Measurements from ENCODE around the gene EHD4.

Gene EHD4

DNA sequence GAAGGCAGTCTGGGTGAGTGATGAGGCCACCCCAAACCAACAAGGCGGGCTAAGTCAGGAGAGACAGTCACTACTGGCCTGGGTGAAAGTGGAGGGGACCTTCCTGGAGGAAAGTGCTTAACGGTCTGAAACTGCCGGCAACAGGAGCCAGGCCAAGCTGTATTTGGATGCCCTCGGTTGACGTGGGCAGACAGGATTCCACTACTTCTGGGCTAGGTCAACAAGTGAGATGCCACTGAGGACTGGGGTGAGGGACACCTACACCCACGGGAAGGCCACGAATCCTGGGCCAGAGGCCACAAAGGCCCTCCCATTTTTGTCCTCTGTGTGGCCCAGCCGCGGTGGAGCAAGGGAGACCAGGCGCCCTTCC is 90.8 kb downstream of the EHD4 start:
- H3K36me3 ChIP-seq (ENCODE audit: insufficient read depth): no peaks in the 10 kb centered on the region
- TF ChIP-seq, protein P1, sequence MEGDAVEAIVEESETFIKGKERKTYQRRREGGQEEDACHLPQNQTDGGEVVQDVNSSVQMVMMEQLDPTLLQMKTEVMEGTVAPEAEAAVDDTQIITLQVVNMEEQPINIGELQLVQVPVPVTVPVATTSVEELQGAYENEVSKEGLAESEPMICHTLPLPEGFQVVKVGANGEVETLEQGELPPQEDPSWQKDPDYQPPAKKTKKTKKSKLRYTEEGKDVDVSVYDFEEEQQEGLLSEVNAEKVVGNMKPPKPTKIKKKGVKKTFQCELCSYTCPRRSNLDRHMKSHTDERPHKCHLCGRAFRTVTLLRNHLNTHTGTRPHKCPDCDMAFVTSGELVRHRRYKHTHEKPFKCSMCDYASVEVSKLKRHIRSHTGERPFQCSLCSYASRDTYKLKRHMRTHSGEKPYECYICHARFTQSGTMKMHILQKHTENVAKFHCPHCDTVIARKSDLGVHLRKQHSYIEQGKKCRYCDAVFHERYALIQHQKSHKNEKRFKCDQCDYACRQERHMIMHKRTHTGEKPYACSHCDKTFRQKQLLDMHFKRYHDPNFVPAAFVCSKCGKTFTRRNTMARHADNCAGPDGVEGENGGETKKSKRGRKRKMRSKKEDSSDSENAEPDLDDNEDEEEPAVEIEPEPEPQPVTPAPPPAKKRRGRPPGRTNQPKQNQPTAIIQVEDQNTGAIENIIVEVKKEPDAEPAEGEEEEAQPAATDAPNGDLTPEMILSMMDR (conservative IDR thresholded peaks at IDR 0.05; ENCODE audit: low read depth, low read length): no peak
- no peaks in the 10 kb centered on the region for H3K27me3 ChIP-seq (ENCODE audit: insufficient read depth, low read depth)
- no peak overlapping the region for H2AFZ ChIP-seq (ENCODE audit: low read depth)
- H4K20me1 ChIP-seq (ENCODE audit: insufficient read depth): no peaks in the 10 kb centered on the region
- no peak overlapping the region for H3K9ac ChIP-seq
- no peak overlapping the region for H3K27ac ChIP-seq
- H3K4me1 ChIP-seq (ENCODE audit: low read depth, poor library complexity, severe bottlenecking): no peaks in the 10 kb centered on the region
- no peak overlapping the region for H3K4me2 ChIP-seq
- no peaks in the 10 kb centered on the region for H3K79me2 ChIP-seq (ENCODE audit: insufficient read depth, low read depth)
- no peak overlapping the region for H3K4me3 ChIP-seq (IDR thresholded peaks at IDR 0.05; ENCODE audit: insufficient read depth, low read depth, low read length)

DNA sequence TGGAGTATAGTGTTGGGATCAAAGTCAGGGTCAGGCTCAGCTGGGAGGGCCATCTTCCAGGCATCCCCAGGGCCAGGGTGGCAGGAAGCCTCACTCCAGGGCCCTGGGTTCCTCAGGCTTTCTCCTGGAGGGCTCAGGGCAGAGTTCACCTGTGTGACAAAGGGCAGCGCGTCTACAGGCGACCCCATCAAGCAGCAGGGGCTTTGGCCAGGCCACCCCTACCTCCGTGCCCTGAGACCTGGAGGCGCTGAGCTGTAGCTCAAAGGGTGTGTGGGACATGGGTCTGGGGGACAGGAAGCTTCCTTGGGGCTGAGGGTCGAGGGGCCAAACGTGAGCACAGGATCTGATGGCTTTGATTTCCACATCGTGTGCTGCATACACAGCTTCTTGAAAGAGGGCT is 91.3 kb downstream of the EHD4 start:
- Histone ChIP-seq H4K20me1 (ENCODE audit: insufficient read depth) (no peaks in the 10 kb centered on the region), H3K27ac (no peak overlapping the region), H3K27me3 (ENCODE audit: insufficient read depth, low read depth) (no peaks in the 10 kb centered on the region), H3K79me2 (ENCODE audit: insufficient read depth, low read depth) (no peaks in the 10 kb centered on the region), H3K9ac (no peak overlapping the region), H2AFZ (ENCODE audit: low read depth) (no peak overlapping the region), H3K36me3 (ENCODE audit: insufficient read depth) (no peaks in the 10 kb centered on the region), H3K4me2 (no peak overlapping the region), H3K4me1 (ENCODE audit: low read depth, poor library complexity, severe bottlenecking) (no peaks in the 10 kb centered on the region), H3K4me3 (IDR thresholded peaks at IDR 0.05; ENCODE audit: insufficient read depth, low read depth, low read length) (no peak overlapping the region)
- TF ChIP-seq, protein P1 (conservative IDR thresholded peaks at IDR 0.05; ENCODE audit: low read depth, low read length): no peak

DNA sequence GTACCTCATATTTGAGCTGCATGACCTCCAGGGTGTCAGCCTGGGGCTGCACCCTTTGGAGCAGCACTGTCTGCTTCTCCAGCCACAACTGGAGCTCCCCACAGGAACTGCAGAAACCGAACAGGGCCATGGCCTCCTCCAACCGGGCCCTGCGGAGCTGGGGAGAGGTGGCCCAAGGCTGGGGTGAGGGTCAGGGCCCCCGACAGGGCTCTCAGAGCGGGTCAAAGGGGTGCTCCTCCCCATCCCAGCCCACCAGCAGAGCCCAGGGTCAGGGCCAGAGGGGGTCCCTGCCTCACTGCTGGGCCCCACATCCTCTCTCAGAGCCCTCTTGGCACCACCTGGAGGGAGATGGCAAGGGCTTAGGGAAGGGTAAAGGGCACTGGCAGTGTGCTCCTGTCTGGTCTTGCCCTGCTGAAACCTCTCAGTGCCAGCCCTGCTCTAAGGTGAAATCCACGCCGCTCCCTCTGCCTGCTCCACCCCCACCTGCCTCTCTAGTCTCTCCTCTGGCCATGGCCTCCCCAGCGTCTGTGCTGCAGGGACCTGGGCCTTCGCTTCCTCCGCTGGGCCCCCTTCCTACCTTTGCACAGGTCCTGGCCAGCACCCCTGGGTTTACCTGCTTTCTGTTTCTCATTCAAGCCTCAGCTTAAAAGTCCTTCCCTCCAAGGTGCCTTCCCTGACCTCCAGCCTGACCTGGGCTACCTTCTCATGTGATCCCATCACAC is 92.0 kb downstream of the EHD4 start:
- Histone ChIP-seq H4K20me1 (ENCODE audit: insufficient read depth) (no peaks in the 10 kb centered on the region), H3K27ac (no peak overlapping the region), H3K9ac (no peak overlapping the region), H3K4me1 (ENCODE audit: low read depth, poor library complexity, severe bottlenecking) (no peaks in the 10 kb centered on the region), H3K4me2 (no peak overlapping the region), H3K27me3 (ENCODE audit: insufficient read depth, low read depth) (no peaks in the 10 kb centered on the region; the same call in 1 of the 2 replicates), H3K79me2 (ENCODE audit: insufficient read depth, low read depth) (no peaks in the 10 kb centered on the region), H2AFZ (ENCODE audit: low read depth) (no peak overlapping the region), H3K36me3 (ENCODE audit: insufficient read depth) (no peaks in the 10 kb centered on the region), H3K4me3 (IDR thresholded peaks at IDR 0.05; ENCODE audit: insufficient read depth, low read depth, low read length) (no peak overlapping the region)
- TF ChIP-seq, protein P1 (conservative IDR thresholded peaks at IDR 0.05; ENCODE audit: low read depth, low read length): no peak

DNA sequence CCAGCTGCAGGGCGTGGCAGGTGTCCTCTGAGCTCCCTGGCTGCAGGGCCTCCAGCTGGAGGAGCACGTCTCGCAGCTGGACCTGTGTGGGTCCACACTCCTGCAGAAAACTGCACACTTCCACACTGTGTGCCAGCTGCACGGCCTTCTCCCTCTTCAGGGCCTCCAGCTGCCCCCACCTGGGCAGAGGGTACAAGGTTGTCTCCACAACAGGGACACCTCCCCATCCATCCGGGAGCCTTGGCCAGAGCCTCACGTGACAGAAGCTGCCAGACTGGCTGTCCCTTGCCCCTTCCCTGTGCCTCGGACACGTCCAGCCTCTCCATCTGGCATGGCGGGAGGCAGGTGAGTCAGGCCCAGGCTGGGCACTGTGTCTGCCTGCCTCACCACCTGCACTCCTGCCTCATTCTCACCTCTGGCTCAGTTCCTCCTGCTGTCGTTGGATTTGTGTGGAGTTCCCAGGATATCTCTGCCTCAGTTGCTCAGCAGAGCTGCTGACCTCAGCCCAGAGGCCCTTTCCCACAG is 93.0 kb downstream of the EHD4 start:
- Histone ChIP-seq H3K9ac (no peak overlapping the region), H3K27me3 (ENCODE audit: insufficient read depth, low read depth) (peaks cover 5% of the 10 kb centered on the region; the same call in 1 of the 2 replicates), H3K4me3 (IDR thresholded peaks at IDR 0.05; ENCODE audit: insufficient read depth, low read depth, low read length) (no peak overlapping the region), H3K27ac (no peak overlapping the region), H3K4me2 (no peak overlapping the region), H2AFZ (ENCODE audit: low read depth) (no peak overlapping the region), H3K36me3 (ENCODE audit: insufficient read depth) (no peaks in the 10 kb centered on the region), H3K4me1 (ENCODE audit: low read depth, poor library complexity, severe bottlenecking) (no peaks in the 10 kb centered on the region), H4K20me1 (ENCODE audit: insufficient read depth) (no peaks in the 10 kb centered on the region), H3K79me2 (ENCODE audit: insufficient read depth, low read depth) (no peaks in the 10 kb centered on the region)
- TF ChIP-seq, protein P1 (conservative IDR thresholded peaks at IDR 0.05; ENCODE audit: low read depth, low read length): no peak

Measured in KMS-11 (cell line).